Natural killer cell (primary cell): ENCODE data around the gene GCLM. TPM values are rescaled to one million over a fixed set of nuclear protein-coding genes. Genes with fewer than 3 reads are reported as not detected.
"Not testable (repeated sequence)": the region's sequence is repeated elsewhere in the genome, so short reads cannot be mapped to it uniquely, and the experiment has no call there.

Experiments
- ATAC-seq, 3 donors: fragments of 150-1000 bp in 2 of 3; fragments of 200-7000 bp in 1 of 3; cut with Tn5 transposase; 1 replicate in 1 of 3; 2 replicates in 2 of 3; pipeline ENCODE4 v1.10.0; 2021; ENCODE audit warnings: mild to moderate bottlenecking in 2 of 3, moderate library complexity in 2 of 3
- DNase-seq, 2 donors: peaks; one replicate each; pipeline versions ENCODE4 v3.0.0 to v3.0.0-alpha.2; 2013 to 2021; ENCODE audit warnings: mixed read lengths in 1 of 2
- H3K27ac ChIP-seq: one replicate; pipeline ENCODE4 v1.5.1; 2013; ENCODE audit warnings: mild to moderate bottlenecking, low read length
- H3K27me3 ChIP-seq: one replicate; pipeline ENCODE4 v1.6.1; 2013; ENCODE audit warnings: low read length; ENCODE audit not compliant: control insufficient read depth, insufficient read depth
- H3K36me3 ChIP-seq: one replicate; pipeline ENCODE4 v1.6.1; 2013; ENCODE audit warnings: low read length; ENCODE audit not compliant: control insufficient read depth, insufficient read depth
- H3K4me1 ChIP-seq: one replicate; pipeline ENCODE4 v1.6.1; 2013; ENCODE audit warnings: low read length; ENCODE audit not compliant: control insufficient read depth, insufficient read depth
- H3K4me3 ChIP-seq: one replicate; pipeline ENCODE4 v1.5.1; 2013; ENCODE audit warnings: low read length
- H3K9me3 ChIP-seq: one replicate; pipeline ENCODE4 v1.6.1; 2013; ENCODE audit warnings: low read length; ENCODE audit not compliant: control insufficient read depth, insufficient read depth
- H3K27ac Mint-ChIP-seq, 2 donors: one replicate each; pipeline ENCODE4 v1.8.0; 2022; ENCODE audit warnings: mild to moderate bottlenecking in 2 of 2, mixed read lengths in 2 of 2, moderate library complexity in 1 of 2
- H3K27me3 Mint-ChIP-seq, 2 donors: one replicate each; pipeline ENCODE4 v1.8.0; 2022; ENCODE audit warnings: low read depth in 2 of 2, mixed read lengths in 2 of 2
- H3K36me3 Mint-ChIP-seq: one replicate; pipeline ENCODE4 v1.8.0; 2022; ENCODE audit warnings: mixed read lengths
- H3K4me1 Mint-ChIP-seq, 2 donors: one replicate each; pipeline ENCODE4 v1.8.0; 2022; ENCODE audit warnings: mixed read lengths in 2 of 2
- H3K4me3 Mint-ChIP-seq: one replicate; pipeline ENCODE4 v1.8.0; 2022; ENCODE audit warnings: mild to moderate bottlenecking, moderate library complexity, mixed read lengths
- H3K9me3 Mint-ChIP-seq, 2 donors: one replicate each; pipeline ENCODE4 v1.8.0; 2022; ENCODE audit warnings: mixed read lengths in 2 of 2
- CTCF ChIP-seq: fragments of 200-600 bp; IDR thresholded peaks from one replicate; pipeline ENCODE4 v1.8.0; 2022; ENCODE audit warnings: antibody characterized with exemption
- WGBS: methylation state at CpG from one replicate; pipeline ENCODE4 v1.1.7; 2013; ENCODE audit warnings: missing lambda C conversion rate; ENCODE audit not compliant: insufficient coverage; 5-methylcytosine and 5-hydroxymethylcytosine counted together
- intact Hi-C: fragments of 100-400 bp; cut with micrococcal nuclease; formaldehyde crosslinking; loops from one replicate; pipeline ENCODE4 v1.14.2; 2022
- total RNA-seq, 4 donors: library from RNA; stranded (reverse); fragments of 120-200 nt in 1 of 4; gene quantifications; one replicate each; pipeline versions ENCODE4 v1.2.3 to v1.2.4, GENCODE V29; 2013 to 2022

Gene GCLM
- total RNA-seq, 3 donors from 2014 or later (not counting 1 experiment from before 2014, with no cell fraction given) = 16.1 to 25.5 (median 18.6) TPM

GRCh38 chr1:93955765-93956164, 46.5 kb upstream of the GCLM start:
- no peak overlapping the region for H3K4me3 ChIP-seq
- H3K27ac Mint-ChIP-seq = no peak overlapping the region
- peaks cover 36% of the 10 kb centered on the region for H3K36me3 Mint-ChIP-seq
- H3K9me3 Mint-ChIP-seq = peaks cover 12 to 21% of the 10 kb centered on the region in 2 donors
- WGBS = no CpG with 5 or more reads among the region's 1 CpG
- DNase-seq = no peak
- no peak overlapping the region for H3K4me3 Mint-ChIP-seq
- peaks cover 0 to 6% of the 10 kb centered on the region in 2 donors for H3K27me3 Mint-ChIP-seq
- no peak for TF ChIP-seq CTCF
- peaks cover 0 to 5% of the 10 kb centered on the region in 2 donors for H3K4me1 Mint-ChIP-seq
- intact Hi-C loops = no loop called here
- H3K4me1 ChIP-seq = no peaks in the 10 kb centered on the region
- no peaks in the 10 kb centered on the region for H3K36me3 ChIP-seq
- no peaks in the 10 kb centered on the region for H3K27me3 ChIP-seq
- no peak for ATAC-seq
- peaks cover 10% of the 10 kb centered on the region for H3K9me3 ChIP-seq
- H3K27ac ChIP-seq = no peak overlapping the region

- H3K4me3 ChIP-seq, H3K9me3 Mint-ChIP-seq, H3K27ac Mint-ChIP-seq, H3K27me3 ChIP-seq, ATAC-seq, DNase-seq, H3K9me3 ChIP-seq, H3K4me3 Mint-ChIP-seq, H3K27me3 Mint-ChIP-seq, H3K4me1 ChIP-seq, H3K36me3 ChIP-seq, H3K27ac ChIP-seq, H3K4me1 Mint-ChIP-seq: not testable (repeated sequence)
- intact Hi-C loops = loop anchor here (1.0 kb wide), 1 partner anchor 36 kb away; no protein-coding TSS in a partner anchor
- H3K36me3 Mint-ChIP-seq = peaks cover 15% of the 10 kb centered on the region
- 94% methylated on average over 1 of the region's 2 CpGs for WGBS
Measured at GRCh38 chr1:93947002-93947686, 37.9 kb upstream of the GCLM start.

- intact Hi-C loops = no loop called here
- Histone ChIP-seq H3K9me3 (no peaks in the 10 kb centered on the region), H3K4me1 (no peaks in the 10 kb centered on the region), H3K4me3 (no peak overlapping the region), H3K27me3 (no peaks in the 10 kb centered on the region), H3K36me3 (no peaks in the 10 kb centered on the region), H3K27ac (no peak overlapping the region)
- no peaks in the 10 kb centered on the region for H3K36me3 Mint-ChIP-seq
- no peaks in the 10 kb centered on the region for H3K4me1 Mint-ChIP-seq
- no peak for DNase-seq
- H3K4me3 Mint-ChIP-seq = no peak overlapping the region
- TF ChIP-seq CTCF = no peak
- WGBS = 70% methylated on average over 1 of the region's 1 CpG
- no peak overlapping the region for H3K27ac Mint-ChIP-seq
- peaks cover 0 to 10% of the 10 kb centered on the region in 2 donors for H3K27me3 Mint-ChIP-seq
- peaks cover 0 to 2% of the 10 kb centered on the region in 2 donors for H3K9me3 Mint-ChIP-seq
- ATAC-seq = no peak
Measured at GRCh38 chr1:93938461-93939145, 29.4 kb upstream of the GCLM start.

- Histone ChIP-seq H3K9me3 (no peaks in the 10 kb centered on the region), H3K4me1 (no peaks in the 10 kb centered on the region), H3K27ac (no peak overlapping the region), H3K27me3 (no peaks in the 10 kb centered on the region), H3K36me3 (no peaks in the 10 kb centered on the region), H3K4me3 (no peak overlapping the region)
- Mint-ChIP-seq H3K27ac (no peak overlapping the region), H3K27me3 (peaks cover 0 to 10% of the 10 kb centered on the region in 2 donors), H3K9me3 (peaks cover 0 to 4% of the 10 kb centered on the region in 2 donors), H3K4me1 (no peaks in the 10 kb centered on the region), H3K36me3 (no peaks in the 10 kb centered on the region), H3K4me3 (no peak overlapping the region)
- TF ChIP-seq CTCF = no peak
- intact Hi-C loops = no loop called here
- DNase-seq (no peak), ATAC-seq (no peak)
- WGBS = 100% methylated on average over 1 of the region's 1 CpG
Measured at GRCh38 chr1:93937997-93938396, 28.8 kb upstream of the GCLM start.
